Muscle layer of colon (tissue), 2 donors: Measurements from ENCODE around the gene MAP3K7CL.

Experiments used
- H3K27ac ChIP-seq: one replicate; pipeline ENCODE4 v1.7.0; 2013; ENCODE audit warnings: low read depth, mild to moderate bottlenecking, low read length, moderate library complexity
- H3K27me3 ChIP-seq, 2 donors: one replicate each; pipeline ENCODE4 v1.7.0; 2013; ENCODE audit warnings: low read length in 2 of 2, mild to moderate bottlenecking in 2 of 2; ENCODE audit not compliant: insufficient read depth in 2 of 2, control insufficient read depth in 1 of 2
- H3K36me3 ChIP-seq: one replicate; pipeline ENCODE4 v1.7.0; 2013; ENCODE audit warnings: mild to moderate bottlenecking, low read length; ENCODE audit not compliant: insufficient read depth
- H3K4me1 ChIP-seq: one replicate; pipeline ENCODE4 v1.7.0; 2013; ENCODE audit warnings: mild to moderate bottlenecking, low read length; ENCODE audit not compliant: insufficient read depth
- H3K4me3 ChIP-seq, 2 donors: one replicate each; pipeline ENCODE4 v1.7.0; 2013; ENCODE audit warnings: low read length in 2 of 2, low read depth in 1 of 2, mild to moderate bottlenecking in 1 of 2, moderate library complexity in 1 of 2
- H3K9ac ChIP-seq: one replicate; pipeline ENCODE4 v1.7.0; 2013; ENCODE audit warnings: low read length
- H3K9me3 ChIP-seq: one replicate; pipeline ENCODE4 v1.7.0; 2013; ENCODE audit warnings: mild to moderate bottlenecking, low read length
- donor health status: abdominal sarcoma.
- donor health status: Adenocarcinoma of cecum.

MAP3K7CL gene, protein sequence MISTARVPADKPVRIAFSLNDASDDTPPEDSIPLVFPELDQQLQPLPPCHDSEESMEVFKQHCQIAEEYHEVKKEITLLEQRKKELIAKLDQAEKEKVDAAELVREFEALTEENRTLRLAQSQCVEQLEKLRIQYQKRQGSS

DNA sequence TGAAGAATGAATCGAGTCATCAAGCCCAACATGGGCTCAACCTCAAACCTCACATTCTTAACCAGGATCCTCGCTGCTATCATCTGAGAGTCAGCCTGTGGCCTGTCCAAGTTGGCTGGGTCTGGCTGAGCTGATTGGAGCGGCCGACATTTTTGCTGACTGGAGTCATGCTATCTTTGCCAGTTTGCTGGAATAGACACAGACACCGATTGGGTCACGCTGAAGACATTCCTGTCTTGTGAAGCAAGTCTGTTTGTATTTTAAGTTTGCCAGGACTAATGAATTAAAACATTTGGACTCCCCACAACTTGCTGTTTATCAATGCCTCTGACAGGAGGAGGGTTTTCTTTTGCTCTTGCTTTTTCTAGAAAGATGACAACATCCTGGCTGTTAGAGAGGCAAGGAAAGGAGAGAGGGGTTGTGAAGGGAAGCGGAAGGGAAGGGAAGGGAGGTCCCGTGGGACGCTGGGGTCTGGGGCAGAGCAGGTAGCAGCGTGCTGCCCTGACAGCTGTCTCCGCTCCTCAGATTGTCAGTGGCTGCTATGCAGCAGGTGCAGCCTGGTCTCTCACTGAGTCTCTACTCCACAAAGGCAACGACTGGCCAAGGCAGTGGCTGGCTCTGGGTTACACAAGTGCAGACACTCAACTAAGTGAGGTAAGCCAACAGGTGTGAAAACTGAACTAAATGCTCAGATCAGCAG, at the start of gene MAP3K7CL:
TSS of gene MAP3K7CL (plus strand) at position 375 of the 700 bp plus-strand sequence. CDS start 2,701 bp downstream, outside the sequence.
- Histone ChIP-seq H3K27ac (no peak within 1 kb of the TSS), H3K9ac (no peak within 1 kb of the TSS), H3K9me3 (no peaks in the 10 kb centered on the region), H3K4me3 (no peak within 1 kb of the TSS), H3K4me1 (no peaks in the 10 kb centered on the region), H3K36me3 (no peaks in the 10 kb centered on the region), H3K27me3 (no peaks in the 10 kb centered on the region)

DNA sequence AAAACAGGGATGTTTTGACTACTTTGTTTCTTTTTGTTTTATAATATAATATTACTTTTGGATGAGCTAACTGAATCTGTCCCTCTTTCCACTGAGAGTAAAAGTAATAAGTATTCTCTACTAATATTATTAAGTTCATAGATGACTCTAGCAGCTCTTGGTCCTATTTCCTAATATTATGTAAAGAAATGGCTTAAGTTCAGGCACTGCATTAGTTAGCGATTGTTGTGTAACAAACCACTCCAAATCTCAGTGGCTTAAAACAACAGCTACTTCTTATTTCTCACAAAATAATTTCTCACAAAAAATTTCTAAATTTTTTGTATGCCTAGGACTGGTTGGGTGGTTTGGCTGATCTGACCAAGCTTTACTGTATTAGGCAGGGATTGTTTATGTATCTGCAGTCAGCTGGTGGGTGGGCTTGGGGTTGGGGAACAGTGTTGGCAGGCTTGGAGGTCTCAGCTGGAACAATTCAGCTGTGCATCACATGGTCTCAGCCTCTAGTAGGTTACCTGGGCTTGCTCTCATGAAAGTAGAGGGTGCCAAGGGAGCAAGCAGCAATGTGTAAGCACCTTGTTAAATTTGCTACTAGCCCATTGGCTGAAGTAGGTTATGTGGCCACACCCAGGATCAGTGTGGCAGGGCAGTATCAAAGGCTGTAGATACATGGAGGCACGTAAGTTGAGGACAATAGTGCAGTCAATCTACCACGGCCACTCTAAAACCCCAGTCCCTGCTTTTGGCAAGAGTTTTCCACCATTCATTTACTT, 48.2 kb upstream of the MAP3K7CL start:
- no peak overlapping the region for H3K9ac ChIP-seq

DNA sequence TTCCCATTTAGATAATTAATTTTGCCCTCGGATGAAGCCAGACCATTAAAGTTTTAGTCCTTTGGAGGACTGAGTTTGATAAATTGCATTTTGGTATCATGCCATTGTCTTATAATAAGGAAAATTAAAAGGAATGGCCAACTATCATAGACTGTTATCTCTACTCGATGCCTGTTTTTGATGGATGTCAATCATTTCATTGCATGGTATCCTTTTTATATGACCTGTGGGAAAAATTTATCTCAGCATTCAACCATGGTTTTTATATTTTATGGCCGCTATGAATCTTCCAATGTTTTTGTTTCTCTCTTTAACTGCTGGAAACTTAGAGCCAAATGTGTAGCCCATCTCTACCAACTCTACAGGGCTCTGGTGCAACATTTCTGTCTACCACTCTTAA, 47.1 kb upstream of the MAP3K7CL start:
- Histone ChIP-seq H3K36me3 (no peaks in the 10 kb centered on the region), H3K9me3 (no peaks in the 10 kb centered on the region), H3K27ac (no peak overlapping the region), H3K27me3 (no peaks in the 10 kb centered on the region), H3K4me1 (peaks cover 2% of the 10 kb centered on the region), H3K9ac (no peak overlapping the region), H3K4me3 (no peak overlapping the region)

More for the DNA sequence above, 48.2 kb upstream of the MAP3K7CL start:
- no peaks in the 10 kb centered on the region for H3K36me3 ChIP-seq
- no peaks in the 10 kb centered on the region for H3K9me3 ChIP-seq
- H3K27me3 ChIP-seq = no peaks in the 10 kb centered on the region
- H3K4me1 ChIP-seq = peaks cover 4% of the 10 kb centered on the region
- no peak overlapping the region for H3K27ac ChIP-seq
- no peak overlapping the region for H3K4me3 ChIP-seq

DNA sequence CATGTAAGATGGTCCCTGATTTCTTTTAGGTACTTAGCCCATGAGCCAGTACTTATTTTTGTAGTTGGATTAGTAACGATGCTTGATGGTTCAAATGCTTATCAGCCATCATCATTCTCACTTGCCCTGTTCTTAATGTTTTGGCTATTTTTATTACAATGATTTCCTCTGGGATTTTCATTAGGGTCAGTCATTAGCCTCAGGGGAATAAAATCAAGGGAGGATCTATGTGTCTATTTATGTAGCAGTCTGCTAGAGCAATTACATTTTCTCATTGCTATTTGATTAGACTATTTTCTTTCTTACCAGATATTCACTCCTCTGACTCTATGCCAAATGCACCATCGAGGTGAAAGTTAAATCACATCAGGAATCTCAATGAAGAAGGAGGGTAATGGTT, 46.1 kb upstream of the MAP3K7CL start:
- no peaks in the 10 kb centered on the region for H3K36me3 ChIP-seq
- H3K27me3 ChIP-seq = no peaks in the 10 kb centered on the region
- H3K4me3 ChIP-seq = no peak overlapping the region
- no peak overlapping the region for H3K9ac ChIP-seq
- no peak overlapping the region for H3K27ac ChIP-seq
- peaks cover under 1% of the 10 kb centered on the region for H3K4me1 ChIP-seq
- H3K9me3 ChIP-seq = no peaks in the 10 kb centered on the region

DNA sequence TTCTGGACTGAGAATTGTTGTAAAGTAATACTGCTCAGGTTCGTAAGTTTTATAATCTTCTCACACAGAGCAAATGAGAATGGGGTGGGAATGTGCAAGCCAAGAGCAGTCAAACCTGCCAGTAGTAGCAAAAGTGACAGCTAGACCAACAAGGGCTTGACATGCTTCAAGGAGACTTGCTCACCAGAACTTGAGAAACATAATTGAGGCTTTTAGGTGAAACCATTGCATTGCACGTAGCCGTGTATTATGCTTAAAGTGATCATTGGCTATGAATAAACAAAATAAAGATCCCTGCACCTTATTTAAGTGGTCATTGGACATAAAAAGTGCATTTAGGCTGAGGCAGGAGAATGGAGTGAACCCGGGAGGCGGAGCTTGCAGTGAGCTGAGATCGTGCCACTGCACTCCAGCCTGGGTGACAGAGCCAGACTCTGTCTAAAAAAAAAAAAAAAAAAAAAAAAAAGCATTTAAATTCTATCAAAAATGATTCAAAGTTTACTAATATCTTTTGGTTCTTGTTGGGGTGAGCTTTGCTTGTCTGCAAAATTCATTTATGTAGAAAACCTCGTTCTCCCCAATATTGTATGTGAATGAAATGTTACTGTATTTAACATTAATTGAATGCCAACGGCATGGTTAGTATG, 45.2 kb upstream of the MAP3K7CL start:
- H3K9ac ChIP-seq = no peak overlapping the region
- H3K36me3 ChIP-seq = no peaks in the 10 kb centered on the region
- no peak overlapping the region for H3K4me3 ChIP-seq
- H3K27ac ChIP-seq = no peak overlapping the region
- H3K4me1 ChIP-seq = peaks cover 9% of the 10 kb centered on the region
- H3K9me3 ChIP-seq = no peaks in the 10 kb centered on the region
- no peaks in the 10 kb centered on the region for H3K27me3 ChIP-seq

DNA sequence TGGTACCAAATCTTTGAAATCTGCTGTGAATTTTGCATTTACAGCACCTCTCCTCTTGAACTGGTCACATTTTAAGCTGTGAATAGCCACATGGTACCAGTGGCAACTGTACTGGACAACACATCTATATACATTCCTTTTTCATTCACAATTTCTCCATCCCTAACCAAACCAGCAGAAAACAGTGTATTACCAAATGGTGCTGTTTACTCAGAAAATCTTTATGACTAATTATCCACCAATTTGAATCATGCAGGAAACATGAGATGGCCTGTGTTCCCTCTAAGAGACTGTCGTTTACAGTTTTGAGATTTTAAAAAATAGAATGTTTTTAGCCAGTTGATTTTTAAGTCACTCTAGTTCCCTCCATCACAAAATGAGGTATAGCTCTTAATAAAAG, 39.4 kb upstream of the MAP3K7CL start:
- Histone ChIP-seq H3K4me1 (peaks cover 9% of the 10 kb centered on the region), H3K9me3 (no peaks in the 10 kb centered on the region), H3K9ac (no peak overlapping the region), H3K27ac (no peak overlapping the region), H3K4me3 (no peak overlapping the region), H3K36me3 (peaks cover 6% of the 10 kb centered on the region), H3K27me3 (no peaks in the 10 kb centered on the region)

DNA sequence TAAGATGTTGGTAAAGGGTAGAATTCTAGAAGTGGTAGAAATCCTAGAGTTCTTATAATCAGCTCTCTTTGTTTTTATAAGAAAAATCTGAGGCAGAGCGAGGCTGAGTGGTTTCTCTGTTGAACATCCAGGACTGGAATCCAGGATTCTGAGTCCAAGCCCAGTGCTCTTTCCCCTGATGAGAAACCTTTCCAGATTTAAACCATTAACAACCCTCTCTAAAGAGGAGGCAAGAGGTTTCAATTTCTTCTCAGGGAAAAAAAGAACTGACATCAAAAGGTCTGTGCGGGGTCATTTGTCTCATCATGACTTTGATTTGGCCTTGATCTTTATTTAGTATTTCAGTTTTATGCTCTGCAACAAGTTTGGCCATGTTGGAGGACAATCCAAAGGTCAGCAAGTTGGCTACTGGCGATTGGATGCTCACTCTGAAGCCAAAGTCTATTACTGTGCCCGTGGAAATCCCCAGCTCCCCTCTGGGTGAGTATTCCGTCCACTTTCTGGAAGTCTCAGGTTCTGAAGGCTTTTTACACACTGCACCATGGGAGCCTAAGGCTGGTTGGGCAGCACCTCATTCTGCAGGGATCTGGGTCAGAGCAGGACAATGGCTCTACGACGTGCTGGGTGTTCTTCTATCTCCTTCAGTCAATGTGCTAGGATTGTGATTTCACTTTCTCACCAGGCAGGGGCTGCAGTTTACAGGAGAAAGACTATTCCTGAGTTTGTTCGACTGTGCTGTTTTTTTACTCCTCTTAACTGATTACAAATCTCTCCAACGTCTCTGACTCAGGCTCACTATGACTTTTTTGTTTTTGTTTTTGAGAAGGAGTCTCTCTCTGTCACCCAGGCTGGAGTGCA, 38.1 kb upstream of the MAP3K7CL start:
- H3K4me1 ChIP-seq = peaks cover 9% of the 10 kb centered on the region
- H3K27me3 ChIP-seq = no peaks in the 10 kb centered on the region
- H3K9me3 ChIP-seq = no peaks in the 10 kb centered on the region
- H3K9ac ChIP-seq = no peak overlapping the region
- no peak overlapping the region for H3K4me3 ChIP-seq
- H3K27ac ChIP-seq = no peak overlapping the region
- peaks cover 6% of the 10 kb centered on the region for H3K36me3 ChIP-seq

DNA sequence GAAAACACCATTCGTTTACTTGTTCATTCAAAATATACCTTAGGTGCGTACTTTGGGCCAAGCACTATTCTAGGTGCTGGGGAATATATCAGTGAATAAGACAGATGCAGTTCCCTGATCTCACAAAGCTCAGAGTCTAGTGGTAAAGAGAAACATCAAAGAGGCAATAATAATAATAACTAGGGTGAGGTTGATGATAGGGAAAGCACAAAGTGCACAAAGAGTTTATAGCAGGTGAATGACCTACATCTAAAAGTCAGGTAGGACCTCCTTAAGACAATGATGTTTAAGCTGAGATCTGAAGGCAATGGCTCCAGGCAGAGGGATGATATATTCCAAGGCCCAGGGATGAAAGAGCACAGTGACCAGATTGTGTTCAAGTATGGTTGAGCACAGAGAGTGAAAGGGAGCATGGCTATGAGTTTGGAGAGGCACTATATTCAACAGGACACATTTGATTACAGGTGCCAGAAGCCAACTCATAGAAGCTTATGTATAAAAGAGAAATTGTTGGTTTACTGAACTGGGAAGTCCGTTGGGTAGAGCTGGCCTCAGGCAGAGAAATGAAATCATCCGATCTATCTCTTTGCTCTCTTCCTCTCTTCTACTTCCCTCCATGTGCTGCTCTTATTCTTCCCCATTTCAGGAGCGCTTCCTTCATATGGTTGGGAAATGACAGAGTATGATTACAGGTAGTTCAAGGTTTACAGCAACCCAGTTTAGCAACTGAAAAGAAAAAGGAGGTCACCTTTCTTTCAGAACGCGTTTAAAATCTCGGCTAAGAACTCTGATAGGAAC, 34.0 kb upstream of the MAP3K7CL start:
- Histone ChIP-seq H3K36me3 (peaks cover 6% of the 10 kb centered on the region), H3K4me3 (no peak overlapping the region), H3K9me3 (no peaks in the 10 kb centered on the region), H3K27me3 (no peaks in the 10 kb centered on the region), H3K9ac (no peak overlapping the region), H3K4me1 (no peaks in the 10 kb centered on the region), H3K27ac (no peak overlapping the region)

DNA sequence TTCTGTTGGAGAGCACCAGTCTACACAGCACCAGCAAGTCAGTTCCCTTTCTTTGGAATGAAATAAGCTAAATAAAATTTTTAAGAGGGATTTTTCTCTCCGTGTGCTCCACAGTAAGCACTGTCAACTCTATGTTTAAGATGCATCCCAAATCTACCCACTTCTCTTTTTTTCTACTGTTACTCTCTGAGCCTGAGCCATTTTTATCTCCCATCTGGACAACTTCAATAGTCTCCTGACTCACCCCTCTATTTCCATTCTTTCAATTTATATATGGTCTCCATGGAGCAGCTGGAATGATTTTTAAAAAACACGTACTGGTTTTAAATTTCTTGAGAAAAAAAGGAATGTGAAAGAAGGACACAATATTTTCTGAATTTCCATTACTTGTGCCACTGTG, 32.3 kb upstream of the MAP3K7CL start:
- no peaks in the 10 kb centered on the region for H3K27me3 ChIP-seq
- no peak overlapping the region for H3K4me3 ChIP-seq
- H3K36me3 ChIP-seq = peaks cover 6% of the 10 kb centered on the region
- H3K27ac ChIP-seq = no peak overlapping the region
- H3K9ac ChIP-seq = no peak overlapping the region
- no peaks in the 10 kb centered on the region for H3K4me1 ChIP-seq
- H3K9me3 ChIP-seq = no peaks in the 10 kb centered on the region

DNA sequence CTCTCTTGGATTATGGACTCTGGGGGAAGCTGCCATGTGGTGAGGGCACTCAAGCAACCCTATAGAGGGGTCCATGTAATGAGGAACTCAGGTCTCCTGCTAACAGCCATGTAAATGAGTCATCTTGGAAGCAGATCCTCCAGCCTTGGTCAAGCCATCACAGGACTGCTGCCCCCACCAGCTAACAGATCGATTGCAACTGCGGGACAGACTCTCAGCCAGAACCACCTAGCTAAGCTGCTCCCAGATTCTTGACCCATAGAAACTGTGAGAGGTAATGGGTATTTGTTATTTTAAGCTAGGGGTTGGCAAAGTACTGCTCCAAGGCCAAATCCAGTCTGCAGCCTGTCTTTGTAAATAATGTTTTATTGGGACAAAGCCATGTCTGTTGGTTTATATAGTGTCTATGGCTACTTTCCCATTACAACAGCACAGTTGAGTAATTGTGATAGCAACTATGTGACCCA, 27.6 kb upstream of the MAP3K7CL start:
- H3K36me3 ChIP-seq = no peaks in the 10 kb centered on the region
- H3K9ac ChIP-seq = no peak overlapping the region

More for the DNA sequence above, 27.6 kb upstream of the MAP3K7CL start:
- no peaks in the 10 kb centered on the region for H3K9me3 ChIP-seq
- no peak overlapping the region for H3K4me3 ChIP-seq
- no peaks in the 10 kb centered on the region for H3K27me3 ChIP-seq
- H3K27ac ChIP-seq = no peak overlapping the region
- H3K4me1 ChIP-seq = no peaks in the 10 kb centered on the region
